A549 (cell line): ENCODE results near the gene TMPRSS12.

ENCODE experiments used
- CTCF ChIP-seq: fragments of >200 bp; sonication (Bioruptor Twin); formaldehyde crosslinking; IDR thresholded peaks from 3 replicates; pipeline ENCODE4 v1.5.1; 2016
- FOXS1 ChIP-seq: fragments of 250-450 bp; sonication (Bioruptor Pico); IDR thresholded peaks from 2 replicates; pipeline ENCODE4 v1.5.0; 2020; ENCODE audit warnings: mild to moderate bottlenecking, moderate library complexity
- MAFK ChIP-seq: fragments of 450-650 bp; IDR thresholded peaks from 2 replicates; pipeline ENCODE4 v1.6.1; 2014; ENCODE audit not compliant: partially characterized antibody
- POLR2A ChIP-seq: IDR thresholded peaks from 2 replicates; pipeline ENCODE4 v1.6.1; 2012; ENCODE audit warnings: mild to moderate bottlenecking, low read length

- no peak for TF ChIP-seq FOXS1
- no peak for TF ChIP-seq POLR2A
- no peak for TF ChIP-seq CTCF
- TF ChIP-seq MAFK = no peak
Observed at GRCh38 chr12:50922820-50923219, 80.1 kb downstream of the TMPRSS12 start.
